ENCODE data around the gene IL10.

Gene IL10

DNA sequence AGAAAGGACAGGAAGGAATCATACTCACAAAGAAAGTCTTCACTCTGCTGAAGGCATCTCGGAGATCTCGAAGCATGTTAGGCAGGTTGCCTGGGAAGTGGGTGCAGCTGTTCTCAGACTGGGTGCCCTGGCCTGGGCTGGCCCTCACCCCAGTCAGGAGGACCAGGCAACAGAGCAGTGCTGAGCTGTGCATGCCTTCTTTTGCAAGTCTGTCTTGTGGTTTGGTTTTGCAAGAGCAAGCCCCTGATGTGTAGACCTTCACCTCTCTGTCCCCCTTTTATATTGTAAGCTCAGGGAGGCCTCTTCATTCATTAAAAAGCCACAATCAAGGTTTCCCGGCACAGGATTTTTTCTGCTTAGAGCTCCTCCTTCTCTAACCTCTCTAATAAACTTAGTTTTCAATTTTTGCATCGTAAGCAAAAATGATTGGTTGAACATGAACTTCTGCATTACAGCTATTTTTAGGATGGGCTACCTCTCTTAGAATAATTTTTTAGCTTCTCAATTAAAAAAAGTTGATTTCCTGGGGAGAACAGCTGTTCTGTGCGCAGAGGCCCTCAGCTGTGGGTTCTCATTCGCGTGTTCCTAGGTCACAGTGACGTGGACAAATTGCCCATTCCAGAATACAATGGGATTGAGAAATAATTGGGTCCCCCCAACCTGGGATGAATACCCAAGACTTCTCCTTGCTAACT is at the start of gene IL10:
IL10 (minus strand) TSS at position 252 of the 695 bp plus-strand sequence; CDS start at position 193, 59 bp downstream.
- no peak for DNase-seq (ENCODE audit: low read depth in 2 of 2)

DNA sequence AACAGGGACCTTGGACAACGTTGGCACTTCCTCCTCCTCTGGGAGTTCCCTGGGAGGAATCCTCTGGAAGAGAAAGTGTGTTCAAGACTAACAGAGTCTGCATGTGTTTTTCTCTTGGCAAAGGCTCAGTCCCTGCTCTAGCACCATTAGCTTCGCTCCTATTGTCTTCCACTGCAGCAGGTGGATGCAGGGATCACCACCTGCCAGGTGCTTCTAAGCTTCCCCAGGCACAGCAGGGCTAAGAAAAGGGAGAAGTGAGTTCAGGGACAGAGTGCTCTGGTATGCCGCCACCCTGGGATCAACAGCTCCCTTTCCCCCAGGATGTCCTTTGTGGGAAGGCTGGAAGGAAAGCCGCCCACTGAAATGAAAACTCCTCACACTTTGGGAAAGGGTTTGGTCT is 49.2 kb upstream of the IL10 start:
- no peak for DNase-seq (ENCODE audit: low read depth in 2 of 2)

DNA sequence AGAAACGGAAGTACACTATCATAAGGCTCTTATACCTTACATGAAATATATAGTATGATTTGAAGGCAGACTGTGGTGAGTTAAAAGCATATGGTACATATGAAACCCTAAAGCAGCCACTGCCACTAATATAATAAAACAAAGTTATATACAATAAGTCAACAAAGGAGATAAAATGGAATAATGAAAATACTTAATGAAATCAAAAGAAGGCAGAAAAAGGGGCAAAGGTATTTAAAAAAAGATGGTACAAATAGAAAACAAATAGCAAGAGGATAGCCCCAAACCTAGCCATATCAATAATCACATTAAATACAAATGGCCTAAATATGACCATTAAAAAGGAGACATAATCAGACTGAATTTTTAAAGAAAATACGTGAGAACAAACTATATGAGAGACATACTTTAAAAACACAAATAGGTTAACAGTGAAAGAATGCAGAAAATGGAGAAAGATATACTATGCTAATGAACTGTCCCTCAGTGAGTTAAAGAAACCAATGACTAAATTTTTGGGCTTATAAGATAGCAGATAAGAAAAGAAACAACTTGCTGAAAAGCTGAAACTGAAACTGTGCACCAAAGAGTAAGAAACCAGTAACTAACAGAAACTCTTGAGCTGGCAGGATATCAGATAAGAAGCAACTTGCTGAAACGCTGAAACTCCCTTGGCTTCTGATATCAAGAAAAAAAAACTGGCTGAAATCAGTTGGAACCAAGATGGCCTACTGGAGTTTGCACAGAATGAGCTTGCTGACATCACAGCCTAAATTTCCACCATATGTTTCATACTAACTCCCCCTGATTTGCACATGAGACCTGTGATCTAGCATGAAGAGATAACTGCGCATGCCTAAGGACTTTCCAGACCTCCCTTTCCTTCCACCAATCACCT is 44.3 kb upstream of the IL10 start:
- no peak for DNase-seq (ENCODE audit: low read depth in 2 of 2)

DNA sequence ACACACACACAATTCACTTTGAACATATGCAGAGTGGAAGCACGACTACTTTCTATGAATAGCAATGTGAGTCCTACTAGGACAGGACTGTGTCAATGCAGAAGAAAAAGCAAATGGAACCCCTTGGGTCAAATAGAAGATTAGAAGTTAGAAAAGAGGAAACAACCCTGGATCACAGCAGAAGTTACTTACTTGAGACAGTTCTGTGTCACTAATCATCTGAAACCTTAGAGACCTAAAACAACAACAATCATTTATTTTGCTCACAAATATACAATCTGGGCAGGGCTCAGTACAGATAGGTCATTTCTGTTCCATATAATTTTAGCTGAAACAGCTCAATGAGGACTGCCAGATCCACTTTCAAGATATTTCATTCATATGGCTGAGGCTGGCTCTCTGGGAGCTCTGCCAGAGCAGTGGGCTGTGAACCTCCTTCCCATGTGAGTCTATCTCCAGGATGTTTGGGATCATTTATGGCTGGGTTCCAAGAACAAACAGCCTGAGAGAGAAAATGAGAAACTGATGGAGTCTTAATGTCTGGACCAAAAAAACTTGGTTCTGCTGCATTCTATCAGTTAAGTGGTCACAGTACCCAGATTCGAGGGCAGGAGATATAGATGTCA is 42.5 kb upstream of the IL10 start:
- DNase-seq (ENCODE audit: low read depth in 2 of 2): no peak

DNA sequence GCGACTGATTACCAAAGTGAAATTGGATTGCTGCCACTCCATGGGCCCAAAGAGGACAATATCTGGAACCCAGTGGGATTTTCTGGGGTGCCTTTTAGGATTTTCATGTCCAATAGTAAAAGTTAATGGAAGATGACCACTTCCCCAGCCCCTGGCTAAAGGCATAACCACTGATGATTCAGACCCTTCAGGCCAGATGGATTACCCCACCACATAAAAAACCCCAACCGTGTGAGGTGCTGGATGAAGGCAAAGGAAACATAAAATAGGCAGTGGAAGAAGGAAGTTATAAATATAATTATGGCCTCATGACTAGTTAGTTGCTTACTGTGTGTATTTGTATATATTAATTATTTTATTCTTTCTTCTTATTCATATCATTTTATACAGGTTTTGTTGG is 40.2 kb upstream of the IL10 start:
- DNase-seq (ENCODE audit: low read depth in 2 of 2): no peak

DNA sequence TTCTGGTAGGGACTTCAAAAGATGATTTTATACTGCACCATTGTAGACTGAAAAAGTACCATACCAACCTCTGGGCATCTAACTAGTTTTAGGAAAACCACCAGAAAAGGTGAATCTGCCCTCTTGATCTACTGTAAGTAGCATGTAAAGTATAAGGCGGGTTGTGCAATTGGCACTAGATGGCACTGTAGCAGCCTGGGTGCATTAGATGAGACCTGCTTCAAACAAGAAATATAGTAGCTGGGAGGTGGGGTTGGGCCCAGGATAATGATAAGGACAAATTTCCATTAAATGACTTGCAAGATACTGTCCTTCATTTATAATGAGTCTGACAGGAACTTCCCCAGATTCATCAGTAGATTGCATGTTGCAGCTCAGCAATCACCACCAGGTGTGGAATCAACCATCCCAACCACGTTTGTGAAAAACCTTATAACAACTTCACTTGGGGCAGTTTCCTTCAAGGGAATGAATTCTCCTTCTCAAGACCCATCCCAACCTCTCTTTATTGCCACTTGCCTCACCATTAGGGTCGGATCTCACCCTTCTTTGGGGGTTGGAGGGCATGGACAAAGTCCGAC is 37.3 kb upstream of the IL10 start:
- no peak for DNase-seq (ENCODE audit: low read depth in 2 of 2)

DNA sequence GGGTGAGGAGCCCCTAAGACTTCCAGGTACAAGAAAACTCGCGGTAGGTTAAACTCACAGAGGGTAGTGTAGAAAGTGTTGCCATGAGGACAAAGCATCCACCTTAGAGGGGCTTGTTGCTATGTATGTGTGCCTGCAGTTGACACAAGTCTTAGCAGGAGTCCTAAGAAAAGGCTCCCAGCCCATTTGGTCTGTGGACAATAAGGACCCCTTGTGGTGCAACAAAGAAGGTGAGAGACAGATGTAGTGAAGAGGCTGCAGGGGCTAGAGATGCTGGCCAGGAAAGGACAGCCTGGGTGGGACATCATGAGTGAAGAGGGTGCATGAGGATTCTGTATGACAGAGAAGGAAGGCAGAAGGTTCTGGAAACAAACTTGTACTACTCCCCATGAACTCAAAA is 36.3 kb upstream of the IL10 start:
- no peak for DNase-seq (ENCODE audit: low read depth in 2 of 2)

DNA sequence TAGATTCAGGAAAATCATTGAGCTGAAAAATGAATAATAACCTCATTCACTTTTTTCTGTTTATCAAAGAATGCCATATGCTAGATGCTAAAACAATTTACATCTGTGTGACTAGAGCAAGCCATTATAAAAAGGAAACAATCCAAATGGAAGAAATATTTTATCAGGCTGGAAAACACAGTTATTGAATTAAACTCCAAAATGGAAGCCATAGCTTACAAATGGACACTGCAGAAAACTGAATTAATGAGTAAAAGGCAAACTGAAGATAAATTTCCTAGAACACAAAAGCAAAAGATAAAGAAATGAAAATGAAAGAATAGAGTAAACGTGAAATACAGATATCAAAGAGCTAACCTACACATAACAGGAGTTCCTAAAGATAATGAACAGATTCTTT is 33.1 kb upstream of the IL10 start:
- DNase-seq (ENCODE audit: low read depth in 2 of 2): no peak

DNA sequence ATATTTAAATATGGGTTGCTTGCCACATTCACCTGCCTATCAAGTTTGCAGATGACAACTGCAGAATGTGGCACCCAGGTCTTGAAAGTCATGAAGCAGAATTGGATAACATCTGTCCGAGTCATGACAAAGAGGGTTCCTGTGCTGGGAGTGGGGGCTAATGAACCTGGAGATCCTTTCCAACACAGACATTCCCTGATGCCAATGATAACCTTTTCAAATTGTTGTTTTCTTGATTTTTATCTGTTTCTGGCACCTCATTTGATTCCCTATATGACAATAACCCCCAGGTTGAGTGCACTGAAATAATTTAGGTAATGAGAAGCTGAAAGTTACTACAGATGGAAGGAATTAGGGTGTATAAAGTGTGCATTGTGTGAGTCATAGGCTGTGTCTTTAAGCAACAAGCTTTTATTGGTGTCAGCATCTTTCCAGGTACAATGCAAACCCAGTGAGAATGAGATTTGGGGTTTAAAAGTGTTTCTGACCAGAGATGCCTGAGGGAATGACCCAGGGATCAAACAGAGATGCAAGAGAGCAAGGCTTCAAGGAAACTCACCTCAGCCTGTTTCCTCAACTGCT is 32.0 kb upstream of the IL10 start:
- DNase-seq (ENCODE audit: low read depth in 2 of 2): no peak

DNA sequence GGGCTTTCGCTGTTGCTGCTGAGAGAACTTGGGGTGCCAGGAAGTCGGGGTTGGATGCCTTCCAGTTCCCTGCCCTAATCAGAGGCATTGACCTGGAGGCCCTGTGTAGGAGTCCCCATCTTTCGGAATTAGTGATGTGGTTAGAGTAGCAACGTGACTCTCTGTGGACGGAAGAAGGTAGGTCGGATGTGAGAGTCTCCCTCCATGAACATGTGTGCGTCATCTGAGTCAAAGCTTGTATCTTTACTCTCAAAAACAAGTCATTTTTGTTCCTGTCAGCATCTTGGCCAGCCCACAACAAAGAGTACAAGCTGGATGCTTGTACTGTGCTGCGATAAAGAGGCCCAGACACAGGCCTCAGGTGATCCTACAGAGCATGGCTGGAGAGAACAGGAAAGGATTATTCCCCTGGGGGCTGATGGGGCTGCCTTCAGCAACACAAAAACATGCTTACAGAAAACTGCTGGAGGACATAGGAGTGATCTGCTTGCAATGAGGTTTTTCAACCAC is 31.0 kb upstream of the IL10 start:
- peak in 1 of 2 donors; percentile 72 for DNase-seq (ENCODE audit: low read depth in 2 of 2)

DNA sequence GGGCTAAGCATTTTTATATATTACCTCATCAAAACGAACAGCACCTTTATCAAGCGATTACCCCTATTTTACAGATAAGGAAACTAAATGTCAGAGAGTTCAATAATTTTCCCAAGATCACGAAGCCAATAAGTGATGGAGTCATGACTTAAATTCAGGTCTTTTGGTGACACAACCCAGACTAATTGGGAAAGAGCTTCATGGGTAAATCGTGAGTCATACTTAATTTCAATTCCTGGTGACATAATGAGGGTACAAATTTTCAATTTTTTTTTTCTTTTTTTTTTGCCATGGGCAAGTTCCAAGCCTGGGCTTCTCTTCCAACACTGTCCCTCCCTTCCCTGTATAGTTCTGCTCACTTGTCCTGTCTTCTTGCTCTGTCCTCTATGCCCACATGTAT is 30.1 kb upstream of the IL10 start:
- no peak for DNase-seq (ENCODE audit: low read depth in 2 of 2)

DNA sequence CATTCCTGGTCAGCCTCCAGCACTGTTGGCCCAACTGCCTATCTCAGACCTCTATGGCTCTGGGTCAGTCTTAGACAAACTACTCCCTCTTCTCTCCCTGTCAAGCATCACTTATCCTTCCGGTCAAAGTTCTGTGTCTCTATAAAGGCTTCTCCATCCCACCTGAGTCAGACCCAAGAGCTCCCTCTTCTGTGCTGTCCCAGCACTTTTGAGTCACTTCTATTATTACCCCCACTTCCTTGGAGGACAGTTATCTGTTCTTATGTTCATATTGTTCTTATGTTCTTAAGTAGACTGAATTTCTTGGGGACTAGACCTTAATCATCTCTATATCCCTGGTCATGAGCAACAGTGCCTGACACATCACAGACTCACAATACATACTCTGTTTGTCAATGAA is 29.2 kb upstream of the IL10 start:
- DNase-seq (ENCODE audit: low read depth in 2 of 2): no peak

DNA sequence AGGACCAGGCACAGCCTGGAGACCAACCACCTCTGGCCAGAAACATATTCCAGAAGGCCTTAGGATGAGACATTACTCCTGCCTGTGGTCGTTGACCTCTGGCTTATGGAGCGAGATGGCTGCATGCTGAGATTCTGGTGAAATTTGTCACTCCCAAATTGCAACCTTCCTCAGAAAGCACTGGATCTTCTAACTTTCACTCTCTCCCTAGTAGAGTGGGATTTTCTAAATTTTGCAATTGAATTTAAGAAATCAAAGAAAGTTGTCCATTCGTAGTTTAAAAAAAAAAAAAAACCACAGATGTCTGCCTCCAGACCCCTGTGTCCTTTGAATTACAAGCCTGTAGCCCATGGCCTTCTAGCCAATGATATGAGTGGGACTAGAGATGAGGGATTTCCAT is 28.6 kb upstream of the IL10 start:
- no peak for DNase-seq (ENCODE audit: low read depth in 2 of 2)

DNA sequence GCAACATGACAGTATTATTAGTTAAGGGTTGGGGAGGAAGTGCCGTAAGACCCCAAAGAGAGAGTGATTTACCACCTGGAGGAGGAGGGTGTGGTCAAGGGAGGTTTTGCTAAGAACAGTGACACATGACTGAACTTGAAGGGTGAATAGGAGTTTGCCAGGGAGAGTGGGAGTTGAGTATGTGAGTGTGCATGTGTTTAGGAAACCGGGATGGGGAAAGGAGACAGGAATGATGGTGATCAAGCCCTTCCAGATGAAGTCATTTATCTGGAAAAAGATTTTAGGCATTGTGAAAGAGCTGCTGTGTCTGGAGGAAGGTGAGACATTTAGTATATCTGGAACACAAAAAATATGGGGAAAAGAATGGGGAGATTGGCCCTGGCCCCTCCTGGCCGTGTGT is 28.1 kb upstream of the IL10 start:
- DNase-seq (ENCODE audit: low read depth in 2 of 2): no peak

DNA sequence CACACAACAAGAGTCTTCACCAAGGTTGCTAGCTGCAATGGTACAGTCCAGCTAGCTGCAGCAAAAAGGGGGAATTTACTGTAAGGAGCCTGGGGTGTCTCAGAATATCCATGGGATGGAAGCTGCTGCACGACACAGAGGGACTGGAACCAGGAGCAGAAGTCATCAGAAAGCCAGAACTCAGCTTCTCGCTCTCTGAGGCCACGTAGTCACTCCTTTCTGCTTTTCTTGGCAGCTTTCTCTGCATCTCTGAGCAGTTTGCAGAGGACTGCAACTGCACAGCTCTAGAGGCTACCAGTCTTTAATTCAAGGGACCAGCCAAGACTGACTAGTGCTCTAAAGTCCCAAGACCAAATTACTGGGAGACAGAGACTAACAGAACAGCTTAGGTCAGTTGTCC is 27.0 kb upstream of the IL10 start:
- DNase-seq (ENCODE audit: low read depth in 2 of 2): no peak

DNA sequence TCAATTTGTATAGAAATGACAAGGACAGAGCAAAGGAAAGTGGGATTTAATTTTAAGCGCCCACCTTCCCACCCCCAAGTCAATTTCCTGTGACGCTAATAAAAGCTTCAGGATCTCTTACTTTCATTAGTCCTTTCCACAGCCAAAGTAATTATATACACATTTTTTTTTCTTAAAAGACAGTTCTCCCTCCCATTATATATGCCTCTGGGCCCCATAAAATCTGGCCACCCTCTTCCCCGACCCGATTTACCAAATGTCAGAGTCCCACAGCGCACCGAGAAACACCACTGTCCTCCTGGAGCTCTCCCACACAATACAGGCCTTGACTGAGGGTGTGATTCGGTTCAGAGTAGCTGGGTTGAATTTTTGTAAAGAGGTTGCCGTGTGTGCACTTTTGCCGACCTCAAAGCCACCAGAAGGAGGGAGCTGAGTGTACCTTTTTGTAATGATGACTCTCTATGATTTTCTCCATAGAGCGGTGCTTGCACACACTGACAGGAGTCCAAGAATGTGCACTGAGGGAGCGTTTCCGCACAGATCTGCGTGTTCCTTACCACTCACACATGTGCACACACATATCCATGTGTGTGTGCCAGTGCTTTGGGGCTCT is 26.2 kb upstream of the IL10 start:
- DNase-seq (ENCODE audit: low read depth in 2 of 2): no peak

DNA sequence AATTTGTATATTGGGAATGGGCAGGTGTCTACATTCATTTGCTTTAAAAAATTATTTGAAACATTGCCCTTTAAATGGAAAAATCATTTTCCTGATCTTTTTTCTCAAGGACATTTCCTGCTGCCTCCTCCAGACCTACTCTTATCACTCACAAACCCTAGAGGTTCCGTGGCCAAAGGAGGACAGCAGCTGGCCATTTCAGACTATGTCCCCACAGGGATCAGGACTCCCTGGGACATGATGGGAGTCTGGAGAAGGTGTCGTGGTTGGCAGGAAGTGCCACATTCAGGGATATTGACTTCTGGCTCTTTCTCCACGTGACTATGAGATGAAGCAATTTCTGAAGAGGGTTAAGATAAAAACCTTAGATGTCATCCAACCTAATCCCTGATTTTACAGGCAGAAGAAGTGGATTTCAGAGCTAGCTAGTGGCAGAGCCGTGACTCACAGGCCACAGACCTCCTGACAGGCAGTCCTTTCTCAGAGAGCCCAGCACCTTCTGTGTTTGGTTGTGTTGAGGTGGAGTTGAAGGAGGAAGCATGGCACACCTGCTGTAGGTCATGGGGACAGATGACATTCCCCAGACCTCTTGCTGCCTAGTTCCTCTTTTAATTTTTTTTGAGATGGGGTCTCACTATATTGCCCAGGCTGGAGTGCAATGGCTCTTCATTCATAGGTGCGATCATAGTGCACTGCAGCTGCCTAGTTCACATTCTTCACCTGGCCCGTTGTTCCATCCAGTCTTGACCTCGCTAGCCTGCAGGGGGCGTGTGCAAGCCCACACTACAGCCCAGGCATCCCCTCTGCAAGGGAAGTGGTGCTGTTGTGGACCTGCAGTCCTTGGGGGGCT is 25.5 kb upstream of the IL10 start:
- no peak for DNase-seq (ENCODE audit: low read depth in 2 of 2)

DNA sequence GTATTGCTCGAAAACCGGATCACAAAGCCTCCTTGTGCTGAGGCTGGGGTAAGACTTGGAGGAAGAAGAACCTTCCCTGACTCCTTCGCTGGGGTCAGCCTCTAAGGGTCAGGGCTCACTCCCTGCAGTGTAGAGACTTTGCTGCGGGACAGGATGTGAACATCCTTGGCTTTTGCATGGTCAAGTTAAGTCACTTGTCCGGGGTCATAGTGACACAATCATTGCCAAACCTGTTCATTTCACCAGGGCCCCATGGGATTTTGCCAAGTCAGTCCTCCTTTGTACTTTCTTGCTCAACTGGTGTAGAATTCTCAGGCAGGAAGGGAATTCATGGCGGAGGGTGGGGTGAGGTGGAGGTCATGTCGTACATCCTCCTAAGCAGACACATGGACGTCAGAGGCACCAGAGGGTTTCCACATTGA is 24.7 kb upstream of the IL10 start:
- DNase-seq (ENCODE audit: low read depth in 2 of 2): no peak

DNA sequence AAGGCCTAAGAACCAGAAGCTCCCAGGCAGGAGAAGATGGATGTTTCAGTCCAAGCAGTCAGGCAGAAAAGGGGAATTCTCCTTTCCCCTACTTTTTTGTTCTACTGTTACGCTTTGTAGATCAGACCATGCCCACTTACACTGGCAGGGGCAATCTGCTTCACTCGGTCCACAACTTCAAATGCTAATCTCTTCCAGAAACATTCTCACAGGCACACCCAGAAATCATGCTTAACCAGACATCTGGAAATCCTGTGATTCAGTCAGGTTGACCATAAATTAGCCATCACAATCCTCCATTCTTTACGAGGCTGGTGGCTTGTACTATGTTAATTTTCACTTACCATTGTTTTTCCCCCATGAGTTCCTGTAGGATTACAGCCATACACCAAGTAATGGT is 23.8 kb upstream of the IL10 start:
- DNase-seq (ENCODE audit: low read depth in 2 of 2): no peak

DNA sequence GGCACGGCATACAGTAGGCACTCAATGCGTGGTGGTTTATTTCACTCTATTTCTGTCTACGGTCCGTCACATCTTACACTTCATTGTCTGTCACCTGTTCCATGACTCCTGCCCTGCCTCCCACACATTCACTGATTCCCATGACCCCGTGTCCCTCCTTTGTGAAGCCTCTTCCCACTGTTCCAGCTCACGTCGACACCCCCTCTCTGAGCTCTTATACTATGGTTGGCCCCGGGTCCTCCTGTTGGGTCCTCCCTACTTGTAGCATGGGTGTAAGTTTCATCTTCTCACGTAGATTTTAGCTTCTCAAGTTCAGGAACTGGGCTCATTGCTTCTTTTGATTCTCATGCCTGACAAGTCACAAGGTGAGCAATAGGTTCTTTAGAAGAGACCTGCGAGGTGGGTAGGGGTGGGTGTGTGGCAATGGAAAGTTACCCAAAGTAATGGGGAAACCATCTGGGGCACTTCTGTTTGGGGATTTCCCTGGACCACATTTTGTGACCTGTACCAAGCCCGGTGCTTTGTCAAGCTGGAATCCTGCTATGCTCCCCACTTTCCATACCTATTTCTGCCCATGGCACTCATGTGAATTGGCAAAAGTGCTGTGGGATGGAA is 22.1 kb upstream of the IL10 start:
- DNase-seq (ENCODE audit: low read depth in 2 of 2): no peak
